CD4-positive, alpha-beta memory T cell (primary cell): ENCODE measurements around the gene ADM5. TPM values are rescaled to one million over a fixed set of nuclear protein-coding genes. Genes with fewer than 3 reads are reported as not detected.

Experiments used
- CTCF ChIA-PET: fragments of 350-600 bp; sonication (Branson Sonifier 250); formaldehyde crosslinking; loops from one replicate; lab custom pipeline; 2021; ENCODE audit warnings: inconsistent platforms; ENCODE audit not compliant: partially characterized antibody; lab: Charles Lee
- POLR2A ChIA-PET: fragments of 350-600 bp; sonication (Branson Sonifier 250); formaldehyde crosslinking; loops from one replicate; lab custom pipeline; 2021; ENCODE audit not compliant: partially characterized antibody; lab: Charles Lee
- DNase-seq, 5 donors: peaks; one replicate each; pipeline versions ENCODE4 v3.0.0 to v3.0.0-alpha.2; 2020 to 2022; ENCODE audit warnings: mixed read lengths in 1 of 5
- H3K27ac ChIP-seq: one replicate; pipeline ENCODE4 v1.7.0; 2013; ENCODE audit warnings: low read depth, low read length
- H3K27me3 ChIP-seq: 2 replicates; pipeline ENCODE4 v1.7.0; 2013; ENCODE audit warnings: mild to moderate bottlenecking, low read length, moderate library complexity; ENCODE audit not compliant: insufficient read depth
- H3K36me3 ChIP-seq: 2 replicates; pipeline ENCODE4 v1.7.0; 2013; ENCODE audit warnings: mild to moderate bottlenecking, low read length, moderate library complexity; ENCODE audit not compliant: insufficient read depth
- H3K4me1 ChIP-seq: 2 replicates; pipeline ENCODE4 v1.7.0; 2013; ENCODE audit warnings: mild to moderate bottlenecking, low read length, moderate library complexity; ENCODE audit not compliant: insufficient read depth
- H3K4me3 ChIP-seq, 2 donors: one replicate each; pipeline ENCODE4 v1.7.0; 2013; ENCODE audit warnings: low read length in 2 of 2, mild to moderate bottlenecking in 1 of 2
- H3K9me3 ChIP-seq, 2 donors: one replicate each; pipeline ENCODE4 v1.7.0; 2013; ENCODE audit warnings: low read length in 2 of 2, control low read depth in 1 of 2; ENCODE audit not compliant: control insufficient read depth in 1 of 2
- H3K27ac Mint-ChIP-seq, 7 donors: one replicate each; pipeline ENCODE4 v1.8.0; 2020 to 2021; ENCODE audit warnings: mixed read lengths in 7 of 7, mild to moderate bottlenecking in 6 of 7, inconsistent platforms in 3 of 7, moderate library complexity in 3 of 7
- H3K27me3 Mint-ChIP-seq, 2 donors: one replicate each; pipeline ENCODE4 v1.8.0; 2020 to 2021; ENCODE audit warnings: mixed read lengths in 2 of 2
- H3K36me3 Mint-ChIP-seq, 2 donors: one replicate each; pipeline ENCODE4 v1.8.0; 2020 to 2021; ENCODE audit warnings: mixed read lengths in 2 of 2, inconsistent platforms in 1 of 2, mild to moderate bottlenecking in 1 of 2
- H3K4me1 Mint-ChIP-seq, 4 donors: one replicate each; pipeline ENCODE4 v1.8.0; 2020 to 2021; ENCODE audit warnings: mixed read lengths in 4 of 4, mild to moderate bottlenecking in 1 of 4
- H3K4me3 Mint-ChIP-seq, 8 donors: one replicate each; pipeline ENCODE4 v1.8.0; 2020 to 2021; ENCODE audit warnings: mixed read lengths in 8 of 8, mild to moderate bottlenecking in 7 of 8, moderate library complexity in 6 of 8, inconsistent platforms in 3 of 8
- H3K9me3 Mint-ChIP-seq, 8 donors: one replicate each; pipeline ENCODE4 v1.8.0; 2020 to 2021; ENCODE audit warnings: mixed read lengths in 8 of 8, mild to moderate bottlenecking in 5 of 8, inconsistent platforms in 3 of 8, moderate library complexity in 1 of 8
- intact Hi-C: fragments of 100-400 bp; cut with micrococcal nuclease; formaldehyde crosslinking; loops from one replicate; pipeline ENCODE4 v1.15.1; 2023
- polyA plus RNA-seq, 2 donors: library from polyadenylated mRNA; unstranded; fragments of 300-500 nt; fragmentation: Illumina TruSeq; gene quantifications; one replicate each; pipeline ENCODE4 v1.2.3, GENCODE V29; 2021
- total RNA-seq, 2 experiments: library from RNA; stranded (reverse); gene quantifications; one replicate each; pipeline ENCODE4 v1.2.3, GENCODE V29; 2021

The ADM5 gene
- total and polyA plus RNA-seq, 4 experiments from 2014 or later: 0.24 to 4.4 (median 4.0) TPM; not detected in 1

DNA sequence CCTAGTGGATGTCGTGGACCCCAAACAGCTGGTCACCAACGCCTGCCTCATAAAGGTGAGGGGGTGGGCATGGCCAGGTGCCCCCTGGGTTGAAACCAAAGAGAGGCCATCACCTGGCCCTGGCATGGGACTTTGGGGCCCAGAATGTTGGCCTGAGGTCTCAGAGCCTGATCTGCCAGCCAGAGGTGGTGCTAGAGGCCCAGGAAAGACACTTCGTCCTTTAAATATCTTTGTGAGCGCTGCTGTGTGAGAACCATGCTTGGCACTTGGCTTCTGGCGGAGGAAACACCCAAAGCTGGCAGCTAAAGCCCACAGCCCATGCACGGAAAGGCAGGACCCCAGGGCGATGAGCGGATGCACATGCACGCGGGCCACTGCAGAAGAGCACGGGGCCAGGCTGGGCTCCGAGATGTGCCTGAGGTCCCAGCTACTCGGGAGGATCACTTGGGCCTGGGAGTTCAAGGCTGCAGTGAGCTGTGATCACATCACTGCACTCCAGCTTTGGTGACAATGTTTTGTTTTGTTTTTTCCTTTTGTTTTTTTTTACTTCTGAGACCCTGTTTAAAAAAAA lies 4.3 kb upstream of the ADM5 start:
- intact Hi-C loops: no loop called here
- Histone ChIP-seq H3K27ac (no peak overlapping the region), H3K27me3 (no peaks in the 10 kb centered on the region), H3K4me1 (peaks cover 22% of the 10 kb centered on the region), H3K36me3 (peaks cover 34% of the 10 kb centered on the region), H3K9me3 (no peaks in the 10 kb centered on the region), H3K4me3 (no peak overlapping the region)
- H3K27ac Mint-ChIP-seq: no peak overlapping the region
- H3K4me1 Mint-ChIP-seq: peaks cover 2 to 20% (median 12%) of the 10 kb centered on the region in 4 donors
- CTCF ChIA-PET: interaction anchor here (1.0 to 1.8 kb wide), 5 partner anchors 11 to 182 kb away, joined by 3 to 4 read pairs (median 3); no protein-coding TSS in a partner anchor
- DNase-seq: no peak
- H3K9me3 Mint-ChIP-seq: no peaks in the 10 kb centered on the region
- no peak overlapping the region for H3K4me3 Mint-ChIP-seq
- POLR2A ChIA-PET: interaction anchor here (0.6 kb wide), 1 partner anchor 10 kb away, joined by 3 read pairs; no protein-coding TSS in a partner anchor
- no peaks in the 10 kb centered on the region for H3K27me3 Mint-ChIP-seq
- H3K36me3 Mint-ChIP-seq: peaks cover 26 to 45% of the 10 kb centered on the region in 2 donors

DNA sequence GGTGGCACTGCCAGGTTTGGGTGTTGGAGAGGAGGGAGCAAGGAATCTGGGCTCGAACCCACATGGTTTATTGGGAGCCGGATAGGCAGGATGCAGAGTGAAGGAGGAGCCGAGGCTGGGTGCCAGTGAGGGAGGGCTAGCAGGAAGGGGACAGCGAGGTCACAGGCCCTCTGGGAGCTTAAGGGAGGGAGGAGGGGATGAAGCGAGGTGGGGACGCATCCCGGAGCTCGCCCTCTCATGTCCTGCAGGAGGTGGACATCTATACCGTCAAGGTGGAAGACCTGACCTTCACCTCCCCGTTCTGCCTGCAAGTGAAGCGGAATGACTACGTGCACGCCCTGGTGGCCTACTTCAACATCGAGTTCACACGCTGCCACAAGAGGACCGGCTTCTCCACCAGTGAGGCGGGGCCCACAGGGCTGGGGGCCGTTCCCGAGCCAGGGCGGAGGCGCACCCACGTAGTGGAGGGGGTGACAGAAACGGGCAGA lies 3.5 kb upstream of the ADM5 start:
- Histone ChIP-seq H3K27ac (no peak overlapping the region), H3K4me3 (no peak overlapping the region), H3K9me3 (no peaks in the 10 kb centered on the region), H3K27me3 (no peaks in the 10 kb centered on the region), H3K36me3 (peaks cover 34% of the 10 kb centered on the region), H3K4me1 (peaks cover 22% of the 10 kb centered on the region)
- ChIA-PET POLR2A (interaction anchor here (0.6 kb wide), 1 partner anchor 9 kb away, joined by 3 read pairs; no protein-coding TSS in a partner anchor), CTCF (interaction anchor here (1.4 to 1.8 kb wide), 3 partner anchors 10 to 183 kb away, joined by 3 to 4 read pairs (median 4); no protein-coding TSS in a partner anchor)
- Mint-ChIP-seq H3K9me3 (no peaks in the 10 kb centered on the region), H3K27ac (no peak overlapping the region), H3K27me3 (peaks cover 5 to 7% of the 10 kb centered on the region in 2 donors), H3K4me3 (no peak overlapping the region), H3K36me3 (peaks cover 26 to 45% of the 10 kb centered on the region in 2 donors), H3K4me1 (peaks cover 9 to 20% (median 15%) of the 10 kb centered on the region in 4 donors)
- peak in 1 of 5 donors; percentile 12 for DNase-seq
- intact Hi-C loops: no loop called here

DNA sequence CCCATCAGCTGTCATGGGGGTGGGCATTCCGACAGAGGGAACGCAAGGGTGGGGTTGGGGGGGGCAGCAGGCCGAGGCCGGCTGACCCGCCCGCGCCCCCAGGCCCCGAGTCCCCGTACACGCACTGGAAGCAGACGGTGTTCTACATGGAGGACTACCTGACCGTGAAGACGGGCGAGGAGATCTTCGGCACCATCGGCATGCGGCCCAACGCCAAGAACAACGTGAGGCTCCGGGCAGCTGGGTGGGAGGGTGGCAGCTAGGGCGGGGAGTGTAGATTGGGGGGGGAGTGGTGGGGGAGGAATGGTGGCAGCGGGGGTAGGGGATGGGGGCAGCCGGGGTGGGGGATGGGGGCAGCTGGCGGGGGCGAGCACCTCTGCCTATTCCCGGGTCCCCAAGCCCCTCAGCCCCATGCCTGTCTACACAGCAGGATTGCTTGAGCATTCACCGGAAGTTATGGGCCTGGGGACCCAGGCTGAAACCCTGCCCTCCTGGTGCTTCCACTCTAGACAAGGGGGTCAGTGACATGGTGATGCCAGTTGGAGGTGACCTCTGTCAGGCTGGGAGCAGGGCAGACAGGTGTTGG lies 2.8 kb upstream of the ADM5 start:
- Histone ChIP-seq H3K9me3 (no peaks in the 10 kb centered on the region), H3K27me3 (no peaks in the 10 kb centered on the region), H3K36me3 (peaks cover 34% of the 10 kb centered on the region), H3K27ac (no peak overlapping the region), H3K4me3 (no peak overlapping the region), H3K4me1 (peaks cover 25% of the 10 kb centered on the region)
- Mint-ChIP-seq H3K27ac (no peak overlapping the region), H3K9me3 (no peaks in the 10 kb centered on the region), H3K27me3 (peaks cover 6 to 12% of the 10 kb centered on the region in 2 donors), H3K36me3 (peaks cover 25 to 44% of the 10 kb centered on the region in 2 donors), H3K4me3 (no peak overlapping the region), H3K4me1 (peaks cover 12 to 24% (median 18%) of the 10 kb centered on the region in 4 donors)
- intact Hi-C loops: no loop called here
- DNase-seq: peak in 1 of 5 donors; percentile 15
- POLR2A ChIA-PET: no interaction called here
- CTCF ChIA-PET: interaction anchor here (1.4 to 1.6 kb wide), 2 partner anchors 94 to 184 kb away, joined by 3 to 4 read pairs; no protein-coding TSS in a partner anchor

DNA sequence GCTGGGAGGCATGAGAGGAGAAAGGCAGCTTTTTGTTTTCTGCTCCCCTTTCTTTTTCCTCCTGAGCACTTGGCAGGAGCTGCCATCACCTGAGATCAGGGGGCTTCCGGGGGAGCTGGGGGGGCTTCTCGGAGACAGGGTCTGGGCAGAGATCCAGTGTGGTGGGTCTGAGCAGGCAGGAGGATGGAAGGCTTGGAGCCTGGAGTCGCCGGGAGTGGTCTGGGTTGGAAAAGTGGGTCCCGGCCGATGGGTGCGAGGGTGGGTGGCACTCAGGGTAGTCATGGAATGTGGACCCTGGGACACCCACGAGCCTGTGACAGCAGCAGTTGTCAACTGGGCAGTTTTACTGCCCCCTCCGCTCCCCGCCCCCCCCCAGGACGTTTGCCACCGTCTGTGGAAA lies 2.2 kb upstream of the ADM5 start:
- peaks cover 12 to 23% (median 18%) of the 10 kb centered on the region in 4 donors for H3K4me1 Mint-ChIP-seq
- intact Hi-C loops: no loop called here
- H3K9me3 Mint-ChIP-seq: no peaks in the 10 kb centered on the region
- H3K9me3 ChIP-seq: no peaks in the 10 kb centered on the region
- ChIA-PET POLR2A (interaction anchor here (0.6 to 1.1 kb wide), 2 partner anchors 8 to 29 kb away, joined by 3 to 4 read pairs; no protein-coding TSS in a partner anchor), CTCF (no interaction called here)
- peak in 1 of 5 donors; percentile 25 for DNase-seq
- peaks cover 20 to 41% of the 10 kb centered on the region in 2 donors for H3K36me3 Mint-ChIP-seq
- H3K27ac ChIP-seq: no peak overlapping the region
- H3K27ac Mint-ChIP-seq: peak overlapping the region in 1 of 7 donors; percentile 41
- H3K4me1 ChIP-seq: peaks cover 27% of the 10 kb centered on the region
- peaks cover 29% of the 10 kb centered on the region for H3K36me3 ChIP-seq
- H3K27me3 Mint-ChIP-seq: peaks cover 6 to 13% of the 10 kb centered on the region in 2 donors
- H3K27me3 ChIP-seq: peaks cover under 1% of the 10 kb centered on the region
- no peak overlapping the region for H3K4me3 Mint-ChIP-seq
- no peak overlapping the region for H3K4me3 ChIP-seq

DNA sequence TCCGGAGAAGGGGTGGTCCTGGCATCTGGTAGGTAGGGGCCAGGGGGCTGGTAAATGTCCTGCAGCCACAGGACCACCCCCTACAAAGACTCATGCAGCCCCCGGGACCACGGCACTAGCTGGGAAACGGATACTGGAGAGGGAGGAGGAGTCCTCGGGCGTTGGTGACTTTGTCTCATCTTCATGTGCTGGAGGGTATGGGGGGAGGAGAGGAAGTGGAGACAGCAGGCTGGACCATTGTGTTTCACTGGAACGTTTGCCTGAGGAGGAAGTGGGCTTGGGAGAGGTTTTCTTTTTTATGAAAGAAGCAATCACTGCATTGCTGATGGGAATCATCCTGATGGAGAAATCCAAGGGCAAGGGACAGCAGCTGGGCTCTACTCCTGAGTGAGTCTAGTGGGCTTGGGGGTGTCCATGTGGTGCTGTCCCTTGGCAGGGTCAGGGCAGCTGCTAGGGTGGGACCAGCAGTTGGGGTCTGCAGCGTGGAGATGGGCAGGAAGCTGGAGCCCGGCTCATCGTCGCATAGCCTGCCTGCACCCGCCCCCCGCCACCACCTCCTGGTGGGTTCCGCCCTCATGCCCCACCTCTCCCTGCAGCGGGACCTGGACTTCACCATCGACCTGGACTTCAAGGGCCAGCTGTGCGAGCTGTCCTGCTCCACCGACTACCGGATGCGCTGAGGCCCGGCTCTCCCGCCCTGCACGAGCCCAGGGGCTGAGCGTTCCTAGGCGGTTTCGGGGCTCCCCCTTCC lies 1.7 kb upstream of the ADM5 start:
- Mint-ChIP-seq H3K9me3 (no peaks in the 10 kb centered on the region), H3K36me3 (peaks cover 15 to 36% of the 10 kb centered on the region in 2 donors), H3K27ac (peak overlapping the region in 3 of 7 donors; percentile 8 to 77 (median 37)), H3K4me1 (peaks cover 12 to 27% (median 17%) of the 10 kb centered on the region in 4 donors), H3K4me3 (no peak overlapping the region), H3K27me3 (peaks cover 8 to 13% of the 10 kb centered on the region in 2 donors)
- Histone ChIP-seq H3K36me3 (peaks cover 25% of the 10 kb centered on the region), H3K4me1 (peaks cover 27% of the 10 kb centered on the region), H3K27me3 (peaks cover 4% of the 10 kb centered on the region), H3K9me3 (no peaks in the 10 kb centered on the region), H3K27ac (no peak overlapping the region), H3K4me3 (no peak overlapping the region)
- DNase-seq: peak in 1 of 5 donors; percentile 36
- POLR2A ChIA-PET: interaction anchor here (0.6 to 1.1 kb wide), 2 partner anchors 9 to 28 kb away, joined by 3 to 4 read pairs; no protein-coding TSS in a partner anchor
- intact Hi-C loops: no loop called here
- CTCF ChIA-PET: no interaction called here

DNA sequence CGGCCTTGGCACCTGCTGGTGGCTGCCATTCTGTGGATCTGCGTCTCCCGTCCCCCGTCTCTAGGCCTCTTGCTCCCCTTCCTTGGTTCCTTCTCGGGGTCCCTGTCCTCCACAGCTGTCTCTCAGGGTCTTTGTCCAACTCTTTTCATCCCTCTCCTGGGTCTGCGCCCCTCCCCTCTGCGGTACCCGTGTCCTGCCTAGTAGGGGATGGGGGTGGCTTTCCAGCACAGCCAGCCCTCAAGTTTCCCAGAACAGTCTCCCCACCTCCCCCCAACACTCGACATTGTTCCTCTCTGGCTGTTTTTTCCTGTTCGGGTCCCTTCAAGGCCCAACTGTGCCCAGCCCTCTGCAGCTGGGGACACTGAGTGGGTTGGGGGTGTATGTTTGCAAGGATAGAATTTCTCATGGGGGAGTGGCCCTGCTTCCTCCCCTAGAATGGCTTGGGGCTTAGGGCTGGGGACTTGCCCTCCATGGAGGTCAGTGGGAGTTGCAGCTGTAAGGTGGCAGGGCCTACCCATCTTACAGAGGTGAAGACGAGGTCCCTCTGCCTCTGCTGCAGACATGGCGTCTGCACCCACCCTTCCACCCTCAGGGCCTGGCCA lies 762 bp upstream of the ADM5 start:
- no peak overlapping the region for H3K27ac ChIP-seq
- no peaks in the 10 kb centered on the region for H3K9me3 ChIP-seq
- Mint-ChIP-seq H3K36me3 (peaks cover 15 to 31% of the 10 kb centered on the region in 2 donors), H3K9me3 (no peaks in the 10 kb centered on the region), H3K4me1 (peaks cover 12 to 27% (median 17%) of the 10 kb centered on the region in 4 donors), H3K27ac (peak overlapping the region in 2 of 7 donors; percentile 10 to 31), H3K27me3 (peaks cover 8 to 13% of the 10 kb centered on the region in 2 donors), H3K4me3 (no peak overlapping the region)
- no peak overlapping the region for H3K4me3 ChIP-seq
- H3K27me3 ChIP-seq: peaks cover 4% of the 10 kb centered on the region
- DNase-seq: peak in 1 of 5 donors; percentile 15
- peaks cover 24% of the 10 kb centered on the region for H3K36me3 ChIP-seq
- peaks cover 27% of the 10 kb centered on the region for H3K4me1 ChIP-seq
- CTCF ChIA-PET: no interaction called here
- POLR2A ChIA-PET: no interaction called here
- intact Hi-C loops: no loop called here
